Stimulated activated CD4-positive, alpha-beta T cell treated with anti-CD3 and anti-CD28 coated beads, Interleukin-2, amount 100 ng/mL, for 48 hours (primary cell): ENCODE measurements around the gene CDH4.

ENCODE experiments used
- DNase-seq, 2 donors: peaks; one replicate each; pipeline ENCODE4 v3.0.0-alpha.2; 2020

The CDH4 gene

GRCh38 chr20:61819921-61820825, 568.1 kb downstream of the CDH4 start:
- no peak for DNase-seq

- no peak for DNase-seq
These were observed 569.7 kb downstream of the CDH4 start for GRCh38 chr20:61821735-61822134.

GRCh38 chr20:61822396-61822795, 570.3 kb downstream of the CDH4 start:
- no peak for DNase-seq

GRCh38 chr20:61823242-61823641, 571.2 kb downstream of the CDH4 start:
- DNase-seq: no peak

GRCh38 chr20:61828891-61829290, 576.8 kb downstream of the CDH4 start:
- no peak for DNase-seq

GRCh38 chr20:61829526-61829925, 577.5 kb downstream of the CDH4 start:
- DNase-seq: no peak

- DNase-seq: no peak
These were observed 578.3 kb downstream of the CDH4 start for GRCh38 chr20:61830241-61830930.

GRCh38 chr20:61830991-61831390, 578.9 kb downstream of the CDH4 start:
- DNase-seq: no peak

- no peak for DNase-seq
These were observed 580.1 kb downstream of the CDH4 start for GRCh38 chr20:61832181-61832580.

- no peak for DNase-seq
These were observed 581.9 kb downstream of the CDH4 start for GRCh38 chr20:61833807-61834610.

GRCh38 chr20:61835301-61835700, 583.2 kb downstream of the CDH4 start:
- no peak for DNase-seq

- no peak for DNase-seq
These were observed 583.8 kb downstream of the CDH4 start for GRCh38 chr20:61835791-61836350.

- DNase-seq: no peak
These were observed 585.1 kb downstream of the CDH4 start for GRCh38 chr20:61837200-61837599.

GRCh38 chr20:61839223-61839911, 587.3 kb downstream of the CDH4 start:
- DNase-seq: no peak

GRCh38 chr20:61839912-61840778, 588.1 kb downstream of the CDH4 start:
- no peak for DNase-seq

- DNase-seq: no peak
These were observed 588.9 kb downstream of the CDH4 start for GRCh38 chr20:61840779-61841455.

GRCh38 chr20:61841551-61841950, 589.5 kb downstream of the CDH4 start:
- DNase-seq: no peak

GRCh38 chr20:61841966-61842365, 589.9 kb downstream of the CDH4 start:
- DNase-seq: no peak

GRCh38 chr20:61844621-61845020, 592.6 kb downstream of the CDH4 start:
- no peak for DNase-seq

GRCh38 chr20:61845233-61845671, 593.2 kb downstream of the CDH4 start:
- DNase-seq: no peak

GRCh38 chr20:61846074-61846473, 594.0 kb downstream of the CDH4 start:
- DNase-seq: no peak
